GM21367 (cell line): ENCODE measurements around the gene GFM1.

ENCODE experiments used
- ATAC-seq: cut with Tn5 transposase; IDR thresholded peaks from one replicate; pipeline ENCODE4 v1.9.1; 2021; ENCODE audit not compliant: unreplicated experiment

The GFM1 gene

DNA sequence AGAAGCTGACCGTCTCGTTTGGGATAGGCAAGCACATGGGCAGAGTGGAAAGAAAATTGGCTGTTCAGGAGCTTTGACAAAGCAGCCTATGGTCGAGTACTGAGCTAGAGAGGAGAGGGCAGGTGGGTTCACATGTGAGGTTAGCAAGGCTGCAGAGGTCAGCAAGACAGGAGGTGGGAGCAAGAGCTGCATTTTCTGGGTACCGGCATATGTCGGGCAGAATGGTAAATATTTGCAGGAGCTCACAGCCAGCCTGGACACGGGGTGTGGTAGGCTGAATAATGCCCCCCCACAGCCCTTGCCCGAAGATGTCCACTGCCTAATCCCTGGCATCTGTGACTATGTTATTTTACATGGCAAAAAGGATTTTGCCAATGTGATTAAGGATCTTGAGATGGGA is 79.7 kb downstream of the GFM1 start:
- ATAC-seq, result no peak

- no peak for ATAC-seq
Observed at GRCh38 chr3:158725348-158726011, 81.2 kb downstream of the GFM1 start.

DNA sequence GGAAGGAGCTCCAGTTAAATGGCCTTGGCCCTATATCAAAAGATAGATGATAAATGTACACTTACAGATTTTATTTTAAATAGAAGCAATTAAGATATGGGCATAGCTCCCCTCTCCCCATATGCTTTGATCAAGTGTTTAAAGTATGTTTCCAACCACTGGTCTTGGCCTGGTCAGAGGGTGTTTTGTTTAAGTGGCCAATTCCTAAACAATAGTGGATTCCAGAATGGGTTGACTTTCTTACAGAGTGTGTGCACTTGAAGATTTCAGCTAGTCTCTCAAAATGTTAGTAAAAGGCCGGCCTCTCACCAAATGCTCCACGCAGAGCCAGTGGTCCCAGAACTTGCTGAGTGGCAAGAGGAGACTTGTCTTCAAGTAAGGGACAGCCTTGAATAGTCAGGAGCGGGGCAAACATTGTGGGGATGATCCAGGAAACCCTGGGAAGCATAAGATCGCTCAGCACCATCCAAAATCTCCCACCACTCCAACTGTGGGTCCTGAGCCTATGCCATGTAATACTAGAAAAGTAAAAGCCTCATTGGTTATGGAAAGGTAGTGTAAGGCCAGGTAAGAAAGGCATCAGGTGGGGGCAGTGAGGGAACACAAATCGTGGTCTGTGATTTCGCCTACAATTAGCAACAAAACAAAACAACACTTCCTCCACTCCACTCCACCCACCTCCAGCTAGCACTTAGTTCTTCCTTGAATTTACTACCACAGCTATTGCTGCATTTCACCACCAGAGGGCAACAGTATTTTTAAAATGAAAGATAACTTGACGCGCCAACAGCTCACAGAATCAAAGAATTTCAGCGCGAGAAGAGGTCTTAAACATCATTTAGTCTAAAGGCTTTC is 83.1 kb downstream of the GFM1 start:
- peak; percentile 67 for ATAC-seq

DNA sequence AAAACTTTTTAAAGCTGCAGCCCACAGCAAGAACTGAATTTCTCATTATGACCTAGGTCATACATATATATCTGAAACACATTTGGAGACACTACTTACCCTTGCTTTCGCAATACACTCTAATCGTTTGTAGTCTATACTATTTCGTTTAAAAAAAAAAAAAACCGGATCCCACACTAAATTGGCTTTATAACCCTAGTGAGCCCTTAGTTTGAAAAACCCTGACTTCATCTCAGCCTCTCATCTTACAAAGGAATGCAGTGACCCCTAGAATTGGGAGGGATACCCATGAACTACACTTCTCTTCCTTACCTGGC is 83.7 kb downstream of the GFM1 start:
- ATAC-seq, result no peak

GRCh38 chr3:158728851-158729250 is 84.5 kb downstream of the GFM1 start:
- ATAC-seq, result no peak

DNA sequence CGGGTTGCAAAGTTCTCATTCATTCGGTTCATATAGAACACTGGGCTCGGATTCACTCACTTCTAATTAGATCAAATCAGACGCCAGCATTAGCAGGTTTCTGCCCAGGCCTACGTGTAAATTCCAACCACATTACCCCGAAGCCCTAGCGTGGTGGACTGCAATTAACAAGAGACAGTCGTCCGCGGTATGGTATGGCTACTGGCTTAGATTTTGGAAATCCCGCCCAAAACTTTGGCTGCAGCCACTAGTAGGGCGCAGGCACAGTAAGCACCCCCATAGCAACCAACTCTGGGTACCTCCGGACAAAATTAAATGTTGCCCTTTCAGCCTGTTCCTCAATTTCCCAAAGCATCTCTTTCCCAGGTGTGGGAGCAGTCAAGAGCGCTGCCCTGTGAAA is 87.2 kb downstream of the GFM1 start:
- ATAC-seq, result no peak

GRCh38 chr3:158731938-158732855 is 87.9 kb downstream of the GFM1 start, which contains the start of gene RARRES1:
Gene RARRES1, minus strand, starts transcription at chr3:158732457. Its CDS starts 42 bp downstream, at chr3:158732415.
- peak; percentile 61 for ATAC-seq

- ATAC-seq, result no peak
Observed at GRCh38 chr3:158732856-158733200, 88.5 kb downstream of the GFM1 start.

DNA sequence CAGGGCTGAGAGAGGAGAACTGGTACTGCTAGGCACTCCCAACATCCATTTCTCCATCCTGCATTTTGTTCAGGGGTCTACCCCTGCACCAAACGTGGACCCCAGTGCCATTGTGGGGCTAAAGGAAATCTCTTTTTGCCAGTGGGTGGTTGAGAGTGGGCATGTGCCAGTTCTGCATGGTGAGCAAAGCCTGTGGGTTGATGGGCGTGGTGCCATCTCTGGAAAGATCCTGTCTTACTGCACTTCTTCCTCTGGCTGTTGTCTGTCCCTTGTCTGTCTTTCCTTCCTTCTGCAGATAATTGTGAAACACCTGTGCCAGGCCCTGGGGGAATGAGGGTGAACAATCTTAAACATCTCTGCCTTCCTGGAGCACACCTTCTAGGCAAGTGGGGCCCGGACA is 89.3 kb downstream of the GFM1 start:
- ATAC-seq, result no peak

- no peak for ATAC-seq
Observed at GRCh38 chr3:158735296-158736033, 91.1 kb downstream of the GFM1 start.

DNA sequence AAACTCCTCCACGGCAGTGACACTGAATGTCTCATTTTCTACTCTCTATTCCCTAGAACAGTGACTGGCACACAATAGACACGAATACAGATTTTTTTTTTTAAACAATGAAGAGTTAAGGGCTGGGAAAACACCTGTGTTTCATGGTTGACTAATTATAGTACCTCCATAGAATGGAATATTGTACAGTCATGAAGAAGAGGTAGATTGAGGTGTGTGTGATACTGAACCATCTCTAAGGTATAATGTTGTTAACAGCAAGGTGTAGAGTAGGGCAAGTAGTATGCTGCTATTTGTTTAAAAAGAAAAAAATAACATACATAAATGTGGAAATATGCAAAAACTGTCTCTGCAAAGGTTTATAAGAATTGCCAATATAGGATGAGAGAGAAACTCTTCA is 93.1 kb downstream of the GFM1 start:
- ATAC-seq, result no peak

DNA sequence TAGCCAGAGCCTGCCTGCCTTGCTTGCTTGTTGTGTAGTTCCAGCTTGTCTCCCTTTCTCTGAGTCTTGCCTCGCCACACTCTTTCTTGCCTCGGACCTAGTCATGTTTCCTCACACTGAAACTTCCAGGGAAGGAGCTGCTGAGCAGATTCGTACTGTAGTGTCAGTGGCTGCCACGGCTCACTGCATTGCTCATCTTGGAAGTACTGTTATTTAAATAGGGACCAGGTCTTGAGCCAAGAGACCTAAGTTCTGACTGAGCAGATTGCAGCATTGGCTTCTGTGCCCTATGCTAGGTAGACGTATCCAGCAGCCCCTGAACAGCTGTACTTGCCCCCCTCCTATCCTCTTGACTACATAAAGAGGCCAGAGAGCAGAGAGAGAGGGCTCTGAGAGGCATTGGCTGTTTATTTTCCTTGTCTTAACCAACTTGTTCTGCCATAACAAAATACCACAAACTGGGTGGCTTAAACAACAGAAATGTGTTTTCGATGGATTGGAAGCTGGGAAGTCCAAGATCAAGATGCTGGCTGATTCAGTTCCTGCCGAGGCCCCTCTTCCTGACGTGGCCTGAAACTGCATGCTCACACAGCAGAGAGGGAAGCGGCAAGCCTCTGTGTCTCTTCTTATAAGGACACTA is 93.8 kb downstream of the GFM1 start:
- ATAC-seq, result no peak

DNA sequence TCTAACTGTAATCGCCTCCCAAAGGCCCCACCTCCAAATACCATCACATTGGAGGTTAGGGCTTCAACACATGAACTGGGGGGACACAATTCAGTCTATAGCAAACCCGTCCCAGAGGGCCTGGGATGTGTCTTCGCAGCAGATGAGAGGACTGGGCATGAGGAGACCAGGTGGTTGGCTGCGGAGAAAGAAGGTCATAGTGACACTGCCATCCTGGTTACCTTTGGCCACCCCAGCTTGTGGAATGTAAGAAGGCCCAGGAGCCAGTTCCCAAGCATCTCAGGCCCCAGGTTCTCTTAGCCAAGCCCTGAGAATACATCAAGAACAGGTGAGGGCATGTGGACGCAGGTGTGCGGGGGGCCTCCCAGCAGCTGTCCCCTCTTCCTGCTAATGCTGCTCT is 94.3 kb downstream of the GFM1 start:
- no peak for ATAC-seq

GRCh38 chr3:158739078-158739477 is 94.8 kb downstream of the GFM1 start:
- no peak for ATAC-seq

DNA sequence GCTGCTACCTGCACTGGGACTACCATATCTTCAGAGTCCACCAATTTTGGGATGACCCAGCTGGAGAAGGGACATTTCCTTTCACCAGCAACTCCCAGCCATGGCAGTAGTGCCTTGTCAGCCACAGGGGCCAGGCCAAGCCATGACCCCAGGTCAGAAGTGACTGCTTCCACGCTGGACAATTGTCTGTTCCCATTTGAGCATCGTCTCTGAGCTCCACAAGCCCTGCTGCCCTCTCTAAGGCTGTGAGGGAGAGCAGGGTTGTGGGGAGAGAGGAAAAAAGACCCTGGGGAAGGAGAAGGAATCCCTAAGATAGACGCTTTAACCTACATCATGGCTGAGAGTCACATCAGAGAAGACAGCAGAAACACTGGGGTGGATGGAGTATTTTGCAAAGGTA is 95.3 kb downstream of the GFM1 start:
- no peak for ATAC-seq
